Measurements from ENCODE around the gene DYNC1I1.
"Not testable (repeated sequence)": the region's sequence is repeated elsewhere in the genome, so short reads cannot be mapped to it uniquely, and the experiment has no call there.

The DYNC1I1 gene

DNA sequence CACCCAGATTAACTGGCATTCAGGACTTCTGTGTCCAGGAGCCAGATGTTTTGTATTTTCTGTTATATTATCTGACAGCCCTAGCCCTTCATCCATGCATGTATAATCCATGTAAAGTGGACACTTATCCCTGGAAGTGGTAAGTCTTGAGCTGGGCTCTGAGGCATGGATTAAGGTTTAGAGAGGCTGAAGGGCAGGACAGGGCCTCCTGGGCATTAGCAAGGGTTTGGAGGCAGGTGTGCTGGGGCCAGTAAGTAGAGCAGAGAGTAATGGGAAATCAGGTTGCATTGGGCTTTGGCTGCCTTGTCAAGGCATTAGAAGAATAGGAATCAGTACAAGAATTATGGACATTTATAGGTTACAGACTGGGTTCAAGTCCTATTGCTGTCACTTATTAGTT, 138.0 kb downstream of the DYNC1I1 start:
- no peak for DNase-seq (ENCODE audit: low spot score)

DNA sequence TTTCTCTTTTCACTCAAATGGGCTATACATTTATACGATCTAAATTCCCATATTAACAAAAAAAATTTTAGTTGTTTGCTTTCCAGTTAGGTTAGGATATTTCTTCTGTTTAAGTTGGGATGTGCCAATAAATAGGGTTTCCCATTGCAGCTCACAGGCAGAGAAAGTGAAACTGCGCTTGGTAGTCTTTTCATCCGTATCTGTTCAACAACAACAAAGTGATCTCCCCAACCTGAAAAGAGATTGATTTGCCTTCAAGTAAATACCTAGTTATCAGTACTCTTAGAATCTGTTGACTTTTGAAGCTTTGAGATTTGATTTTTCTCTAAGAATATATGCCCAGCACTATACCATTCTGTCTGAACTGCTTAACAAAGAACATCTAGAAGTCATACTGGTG, 143.4 kb downstream of the DYNC1I1 start:
- DNase-seq (ENCODE audit: low spot score): no peak

DNA sequence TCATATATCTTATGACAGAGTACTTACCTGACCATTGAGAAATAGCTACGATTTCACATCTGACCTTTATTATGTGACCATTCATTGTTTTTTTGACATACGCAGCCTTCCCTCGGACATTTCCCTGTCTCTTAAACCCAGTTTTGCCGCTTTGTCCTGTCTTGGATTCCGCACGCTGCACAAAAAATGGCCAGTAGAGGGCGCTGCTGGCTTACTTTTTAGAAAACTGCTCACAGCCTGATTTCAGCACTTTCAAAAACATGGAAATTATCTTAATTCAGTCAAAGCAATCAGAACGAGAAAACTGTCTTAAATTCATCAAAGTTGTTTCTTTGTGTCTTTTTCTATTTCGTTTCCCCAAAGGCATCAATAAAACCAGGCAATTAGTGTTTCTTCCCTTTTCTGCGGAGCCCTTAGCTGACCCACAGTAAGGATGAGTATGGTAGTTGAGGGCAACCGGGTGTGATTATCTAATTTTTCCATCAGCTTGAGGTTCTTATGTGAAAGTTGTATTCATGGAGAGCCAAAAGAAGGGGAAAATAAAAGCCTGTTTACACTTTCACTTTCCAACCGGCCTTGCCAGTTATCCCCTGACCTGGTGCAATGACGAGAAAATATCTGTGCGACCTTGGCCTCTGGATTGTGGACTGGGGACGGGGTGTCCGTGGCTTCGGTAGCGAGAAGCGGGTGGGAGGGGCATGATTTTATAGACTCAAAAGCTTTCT, 144.4 kb downstream of the DYNC1I1 start:
- DNase-seq (ENCODE audit: low spot score): peak; percentile 68

DNA sequence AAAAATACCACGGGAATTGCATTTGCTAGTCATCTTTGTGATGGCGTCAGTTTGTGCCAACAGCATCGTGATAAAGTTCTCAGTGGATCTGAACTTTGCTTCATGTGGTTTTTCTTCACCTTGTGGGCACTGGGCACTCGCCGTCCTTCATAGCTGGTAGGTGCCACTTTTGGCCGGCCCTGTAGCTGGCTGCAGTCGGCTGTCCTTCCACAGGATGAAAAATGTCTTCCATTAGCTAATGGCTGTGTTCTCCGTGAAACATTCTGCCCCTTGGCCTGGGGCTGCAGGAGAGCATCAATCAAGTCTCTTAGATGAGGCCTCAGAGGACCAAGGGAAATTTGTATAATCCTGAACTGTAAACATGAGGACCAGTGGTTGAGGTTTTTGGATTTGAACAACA, 145.3 kb downstream of the DYNC1I1 start:
- no peak for DNase-seq (ENCODE audit: low spot score)

DNA sequence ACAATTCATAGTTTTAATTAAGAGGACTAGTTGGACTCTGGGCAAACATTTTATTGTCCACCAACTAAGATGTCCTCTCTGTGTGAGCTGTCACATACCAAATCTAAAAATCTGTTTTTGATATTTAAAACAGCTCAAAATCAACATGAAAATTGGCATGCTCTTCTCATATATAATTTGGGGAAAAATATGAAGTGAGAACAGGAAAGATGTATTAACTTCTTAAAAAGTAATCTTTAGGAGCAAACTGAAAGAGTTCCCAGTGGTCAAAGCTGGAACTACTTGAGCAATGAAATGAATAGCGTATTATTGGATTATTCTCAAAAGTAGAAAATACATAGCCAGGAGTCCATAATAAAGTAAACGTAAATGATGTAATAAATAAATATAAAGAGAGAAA, 147.2 kb downstream of the DYNC1I1 start:
- no peak for DNase-seq (ENCODE audit: low spot score)

DNA sequence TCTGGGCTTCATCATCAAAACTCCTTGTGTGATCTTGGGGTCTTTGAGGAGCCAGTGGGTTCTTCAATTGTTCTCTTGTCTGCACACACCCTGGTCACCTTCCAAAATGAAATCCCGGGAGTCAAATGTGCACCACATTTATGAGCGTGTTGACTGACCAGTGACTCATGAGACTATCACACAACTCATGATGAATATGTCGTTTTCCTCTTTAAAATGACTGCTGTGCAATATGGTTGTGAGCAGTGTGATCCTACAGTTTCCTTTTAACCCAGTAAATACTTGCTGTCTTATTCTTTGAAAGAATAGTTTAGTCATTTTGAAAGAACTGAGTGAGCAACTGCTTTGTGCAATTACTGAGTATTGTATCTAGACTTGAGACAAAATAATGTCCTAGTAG, 149.2 kb downstream of the DYNC1I1 start:
- peak; percentile 29 for DNase-seq (ENCODE audit: low spot score)

DNA sequence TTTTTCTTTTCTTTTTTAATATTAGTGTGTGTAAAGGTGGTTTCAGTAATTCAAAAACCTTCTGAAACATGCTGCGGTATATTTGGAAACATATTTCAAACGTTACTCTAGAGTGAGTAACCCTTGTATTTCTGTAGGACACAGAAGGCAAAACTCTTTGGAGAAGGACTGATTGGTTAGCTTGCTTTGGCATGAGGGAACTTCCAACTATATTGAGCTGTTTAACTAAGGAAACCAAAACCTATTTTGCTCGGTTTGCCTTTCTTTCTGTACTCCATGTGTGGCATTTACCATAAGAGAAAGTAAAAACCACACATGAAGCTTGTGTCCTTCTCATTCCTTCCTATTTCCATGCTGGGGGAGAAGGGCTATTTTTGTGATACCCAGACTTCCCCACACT, 149.8 kb downstream of the DYNC1I1 start:
- DNase-seq (ENCODE audit: low spot score): peak; percentile 15

DNA sequence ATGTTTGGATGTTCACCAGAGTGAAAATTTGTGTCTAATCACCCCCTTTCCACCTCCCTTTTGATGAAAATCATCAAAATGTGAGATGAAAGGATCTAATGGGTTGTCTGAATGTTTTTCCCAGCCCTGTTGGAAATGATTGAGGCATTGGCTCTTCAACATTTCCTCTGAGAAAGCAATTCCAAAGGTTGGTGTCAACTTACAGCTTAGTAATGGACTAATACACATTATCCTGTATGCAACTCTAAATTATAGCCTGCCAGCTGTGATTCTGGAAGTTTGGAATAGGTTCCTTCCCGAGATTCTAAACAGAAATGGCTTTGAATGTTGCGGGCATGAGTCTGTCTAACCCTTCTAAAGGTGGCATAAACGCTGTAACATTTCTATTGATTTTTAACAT, 152.9 kb downstream of the DYNC1I1 start:
- no peak for DNase-seq (ENCODE audit: low spot score)

DNA sequence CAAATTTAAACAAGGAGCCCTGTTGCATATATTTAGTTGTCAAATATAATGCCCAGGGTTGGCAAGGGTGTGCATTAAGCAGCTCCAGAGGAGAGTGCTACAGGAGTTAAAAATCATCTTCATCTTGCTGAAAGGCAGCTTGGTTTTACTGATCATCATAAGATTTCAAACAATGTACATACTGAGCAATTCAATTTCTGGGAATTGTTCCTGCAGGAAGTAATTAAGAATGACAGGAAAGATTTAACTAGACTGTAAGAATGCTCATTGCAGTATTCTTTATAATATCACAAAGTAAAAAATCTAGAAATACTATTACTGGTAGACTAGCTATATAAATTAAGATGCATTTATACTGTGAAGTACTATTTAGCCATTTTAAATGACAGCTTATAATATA, 153.6 kb downstream of the DYNC1I1 start:
- DNase-seq (ENCODE audit: low spot score): no peak

DNA sequence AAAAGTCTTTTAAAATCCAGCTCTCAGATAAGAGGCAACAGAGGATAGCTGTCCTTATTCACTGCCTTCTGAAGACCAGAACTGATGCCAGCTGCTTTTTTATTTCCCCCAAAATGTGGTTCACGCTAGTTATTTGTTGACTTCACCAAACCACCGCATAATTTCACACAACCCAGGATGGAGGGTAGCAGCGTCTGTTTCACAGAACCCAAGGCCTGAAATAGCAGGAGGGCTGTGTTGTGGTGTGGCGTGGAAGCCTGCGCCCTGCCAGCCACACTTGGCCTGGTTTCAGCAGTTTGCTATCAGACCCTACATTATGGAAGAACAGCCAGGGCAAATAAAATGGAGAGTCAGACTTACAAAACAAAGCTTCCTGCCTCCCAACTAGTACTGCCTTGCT, 155.4 kb downstream of the DYNC1I1 start:
- no peak for DNase-seq (ENCODE audit: low spot score)

DNA sequence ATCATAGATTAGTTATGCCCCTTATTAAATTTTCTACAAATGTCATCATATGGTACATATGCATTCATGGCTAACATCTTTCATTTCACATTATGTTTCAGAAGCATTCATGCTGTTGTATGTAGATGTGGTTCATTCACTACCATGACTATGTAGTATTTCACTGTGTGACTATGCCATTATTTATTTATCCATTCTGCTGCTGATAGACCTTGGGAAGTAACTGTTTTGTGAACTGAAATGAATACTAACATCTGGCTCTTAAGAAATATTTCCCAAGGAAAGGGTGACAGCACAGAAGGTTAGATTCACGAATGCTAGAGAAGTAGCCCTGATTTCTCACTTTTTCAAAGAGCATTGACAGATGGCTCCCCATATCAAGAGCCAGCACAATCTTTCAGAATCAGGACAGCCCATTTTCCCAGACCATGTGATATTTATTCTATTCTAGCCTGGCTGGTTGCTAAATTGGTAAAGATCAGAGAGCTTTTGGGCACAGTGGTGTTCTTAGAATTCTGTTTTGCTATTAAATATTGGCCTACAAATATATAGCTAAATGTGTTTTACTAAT, 157.4 kb downstream of the DYNC1I1 start:
- DNase-seq (ENCODE audit: low spot score): no peak

DNA sequence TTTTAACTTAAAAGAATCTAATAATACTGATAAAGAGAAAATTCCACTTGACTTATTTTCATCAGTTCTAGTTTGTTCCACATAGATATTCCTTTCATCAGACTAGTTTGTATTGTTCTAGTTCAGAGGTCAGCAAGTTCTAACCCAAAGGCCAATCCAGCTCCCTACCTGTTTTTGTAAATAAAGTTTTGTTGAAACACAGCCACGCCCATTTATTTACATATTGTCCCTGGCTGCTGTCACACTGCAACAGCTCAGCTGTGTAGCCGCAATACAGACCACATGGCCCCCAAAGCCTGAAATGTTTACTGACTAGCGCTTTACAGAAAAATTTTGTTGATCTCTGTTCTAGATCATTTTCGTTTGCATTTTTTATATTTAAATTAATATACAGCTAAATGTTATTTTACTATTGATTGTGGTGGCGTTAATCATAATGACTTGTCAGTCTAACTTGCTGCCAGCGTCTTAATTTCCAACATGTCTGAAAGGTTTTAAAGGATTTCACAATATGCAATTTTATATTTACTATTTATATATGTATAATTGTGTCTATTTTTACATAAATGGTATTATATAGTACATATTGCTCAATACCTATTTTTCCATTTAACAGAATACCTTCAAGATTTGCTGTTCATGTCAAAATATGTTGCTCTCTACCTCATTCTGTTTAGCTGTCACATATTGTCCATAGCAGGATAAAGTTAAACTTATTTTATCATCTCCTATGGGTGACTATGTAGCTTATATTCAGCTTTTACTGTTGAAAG, 159.3 kb downstream of the DYNC1I1 start:
- DNase-seq (ENCODE audit: low spot score): no peak

DNA sequence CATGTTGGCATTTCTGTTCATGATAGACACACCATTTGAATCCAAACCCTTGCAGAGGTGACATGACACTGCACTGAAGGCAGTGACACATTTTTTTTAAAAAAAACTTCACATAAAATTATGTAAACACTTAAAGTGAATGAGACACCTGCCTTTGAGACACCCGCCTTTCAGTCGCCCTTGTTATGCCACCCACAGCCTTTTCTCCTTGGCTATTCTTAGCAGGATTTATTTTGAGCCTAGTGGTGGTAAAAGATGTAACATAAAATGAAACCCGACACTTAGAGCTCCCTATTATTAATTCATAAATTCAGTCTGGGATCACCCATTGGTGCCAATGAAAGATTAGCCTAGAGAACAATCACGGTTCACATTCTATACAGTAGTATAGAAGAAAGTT, 161.3 kb downstream of the DYNC1I1 start:
- no peak for DNase-seq (ENCODE audit: low spot score)

DNA sequence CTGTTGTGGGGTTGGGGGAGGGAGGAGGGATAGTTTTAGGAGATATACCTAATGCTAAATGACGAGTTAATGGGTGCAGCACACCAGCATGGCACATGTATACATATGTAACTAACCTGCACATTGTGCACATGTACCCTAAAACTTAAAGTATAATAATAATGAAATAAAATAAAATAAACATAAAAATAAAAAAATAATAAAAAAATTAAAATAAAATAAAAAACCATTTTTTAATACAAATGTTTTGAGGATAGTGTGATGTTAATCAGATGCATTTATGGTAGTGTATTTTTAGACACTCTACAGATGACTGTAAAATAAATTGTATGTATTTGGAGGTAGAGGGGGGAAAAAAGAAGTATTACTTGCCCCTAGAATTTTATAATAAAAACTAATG, 172.5 kb downstream of the DYNC1I1 start:
- not testable (repeated sequence) for DNase-seq (ENCODE audit: low spot score)

DNA sequence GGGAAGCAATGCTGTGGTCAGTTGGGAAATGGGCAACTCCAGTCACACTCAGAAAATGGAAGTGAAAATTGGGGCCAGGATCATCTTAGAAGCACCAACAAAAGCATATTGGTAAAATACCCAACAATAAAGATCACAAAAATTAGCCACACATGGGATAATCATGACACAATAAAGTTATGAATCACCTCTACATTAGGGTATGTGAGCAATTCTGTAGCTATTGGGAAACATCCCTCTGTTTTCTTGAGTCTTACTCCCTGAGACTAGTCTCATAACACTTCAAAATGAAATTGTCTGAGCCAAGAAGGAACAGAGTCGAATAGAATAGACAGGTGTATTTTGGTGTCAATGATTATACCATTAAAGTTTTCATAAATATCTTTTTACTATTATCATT, 178.3 kb downstream of the DYNC1I1 start:
- DNase-seq (ENCODE audit: low spot score): peak; percentile 44

DNA sequence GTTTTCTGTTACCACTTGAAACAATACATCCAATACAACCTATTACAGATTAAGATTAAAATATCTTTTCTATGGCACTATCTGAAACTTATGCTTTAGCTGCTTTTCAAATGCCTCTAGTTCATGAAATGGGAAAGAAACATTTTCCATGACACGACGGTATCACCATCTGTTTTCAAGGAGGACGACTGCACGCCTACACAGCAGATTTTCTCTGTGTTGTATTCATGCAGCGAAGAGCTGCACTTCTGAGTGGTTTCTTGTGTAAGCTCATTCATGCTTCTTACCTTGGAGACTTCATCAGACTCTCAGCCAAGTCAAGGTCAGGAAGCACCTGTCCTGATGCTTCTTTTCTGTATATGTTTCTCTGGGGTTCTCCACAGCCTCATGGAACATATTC, 179.2 kb downstream of the DYNC1I1 start:
- no peak for DNase-seq (ENCODE audit: low spot score)

DNA sequence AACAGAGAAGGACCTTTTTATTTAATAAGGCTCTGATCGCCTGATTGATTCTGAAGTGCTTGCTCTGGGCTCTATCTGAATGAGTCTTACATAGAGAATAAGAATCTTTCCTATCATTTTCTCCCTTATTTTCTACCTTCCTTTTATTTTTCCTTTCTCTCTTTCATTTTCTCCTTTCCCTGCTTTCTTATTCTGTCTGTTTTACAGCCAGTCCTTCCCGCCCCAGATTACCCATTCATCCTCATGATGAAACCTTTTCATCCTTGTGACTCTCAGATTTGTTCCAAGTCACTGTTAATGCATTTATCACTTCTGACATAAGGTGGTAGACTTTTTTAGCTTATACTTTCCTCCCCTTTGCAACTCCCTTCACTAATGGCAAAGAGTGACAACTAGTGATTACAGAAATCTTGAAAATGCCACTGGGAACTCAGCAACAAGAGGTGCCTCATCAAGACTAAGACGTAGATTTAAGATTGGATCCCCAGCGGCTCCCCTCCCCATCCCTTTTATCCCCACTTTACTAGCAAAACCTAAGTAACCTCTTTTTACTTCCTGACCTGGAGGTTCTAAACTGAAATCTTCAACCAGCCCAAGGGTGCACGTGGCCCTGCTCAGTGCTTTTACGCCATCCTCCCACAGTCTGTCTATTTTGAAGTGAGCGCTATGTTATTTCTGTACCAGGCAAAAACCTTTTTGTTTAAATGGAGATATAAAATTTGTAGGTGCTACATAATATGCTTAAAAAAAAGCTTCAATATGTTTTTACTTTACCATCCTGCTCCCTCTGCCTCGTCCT, 179.8 kb downstream of the DYNC1I1 start:
- DNase-seq (ENCODE audit: low spot score): no peak

DNA sequence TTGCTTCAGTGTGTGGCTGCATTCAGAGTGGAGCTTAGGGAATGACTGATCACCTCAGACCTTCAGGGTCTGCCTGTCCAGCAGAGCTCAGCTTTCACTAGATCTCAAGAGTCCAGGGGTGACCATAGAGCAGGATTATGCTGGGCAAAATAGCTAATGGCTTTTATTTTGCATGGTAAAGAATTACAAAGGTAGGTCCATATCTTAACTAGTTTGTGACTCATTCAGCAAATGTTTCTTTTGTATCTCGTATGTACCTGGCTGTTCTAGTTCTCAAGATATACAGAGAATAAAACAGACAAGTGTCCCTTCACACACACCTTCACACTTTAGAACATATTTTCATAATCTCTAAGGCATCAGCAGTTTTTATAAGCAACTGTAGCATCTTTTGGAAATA, 180.5 kb downstream of the DYNC1I1 start:
- DNase-seq (ENCODE audit: low spot score): no peak

DNA sequence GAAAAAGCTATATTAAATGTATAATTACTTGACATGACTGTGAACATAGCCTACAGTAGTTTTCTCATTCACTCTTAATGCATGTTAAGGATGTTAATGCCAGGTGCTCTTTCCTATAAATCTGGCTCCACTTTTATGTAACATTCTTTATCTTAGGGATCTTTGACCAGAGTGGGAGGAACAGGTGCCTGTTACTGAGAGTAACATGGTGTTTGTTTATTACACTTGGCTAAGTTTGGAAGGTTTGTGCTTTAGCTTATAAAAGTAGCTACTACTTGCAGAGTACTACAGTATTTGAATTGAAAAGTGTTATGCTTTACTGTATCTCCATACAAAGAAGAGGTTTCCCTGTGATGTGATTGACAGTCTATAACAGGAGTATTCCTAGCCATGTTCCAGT, 183.4 kb downstream of the DYNC1I1 start:
- no peak for DNase-seq (ENCODE audit: low spot score)

DNA sequence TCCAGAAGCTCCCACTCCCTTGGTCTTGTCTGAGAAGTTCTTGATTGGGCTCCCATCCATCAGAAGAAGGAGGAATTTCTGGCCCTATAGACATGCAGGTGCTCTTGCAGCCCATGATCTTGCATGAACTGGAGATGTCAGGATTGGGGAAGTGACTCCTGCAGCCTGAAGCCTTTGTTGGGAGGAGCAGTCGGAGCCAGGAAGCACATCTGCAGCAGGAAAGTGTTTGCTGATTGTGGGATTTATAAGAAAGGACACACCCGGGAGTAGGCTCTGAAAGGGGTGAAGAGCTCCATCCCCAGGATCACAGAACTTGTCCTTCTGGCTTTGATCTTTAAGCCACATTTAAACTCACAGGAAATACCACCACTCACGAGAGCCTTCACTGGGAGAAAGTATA, 185.2 kb downstream of the DYNC1I1 start:
- no peak for DNase-seq (ENCODE audit: low spot score)

DNA sequence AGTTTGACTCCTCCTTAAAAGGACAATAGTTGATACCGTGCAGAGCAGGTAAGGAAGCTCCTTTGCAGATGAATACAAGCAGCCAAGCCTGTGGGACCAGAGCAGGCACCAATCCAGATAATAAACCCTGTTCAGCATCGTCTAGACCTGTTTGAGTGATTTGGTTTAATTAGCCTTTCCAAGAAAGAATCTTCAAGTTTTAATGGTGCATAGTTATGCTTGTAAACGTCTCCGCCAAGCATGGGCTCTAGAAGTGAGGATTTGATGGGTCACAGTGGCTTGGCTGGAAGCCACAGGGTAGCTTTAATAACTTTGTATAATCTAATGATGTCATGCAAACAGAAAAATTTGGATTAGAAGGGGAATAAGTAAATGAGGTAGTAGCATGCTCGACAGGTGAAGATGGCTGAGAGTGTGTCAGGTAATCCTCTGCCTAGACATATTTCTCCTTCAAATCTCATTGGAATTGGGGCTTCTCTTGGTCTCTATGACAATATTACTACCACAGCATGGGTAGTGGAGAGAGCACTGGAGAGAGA, 188.4 kb downstream of the DYNC1I1 start:
- DNase-seq (ENCODE audit: low spot score): no peak

DNA sequence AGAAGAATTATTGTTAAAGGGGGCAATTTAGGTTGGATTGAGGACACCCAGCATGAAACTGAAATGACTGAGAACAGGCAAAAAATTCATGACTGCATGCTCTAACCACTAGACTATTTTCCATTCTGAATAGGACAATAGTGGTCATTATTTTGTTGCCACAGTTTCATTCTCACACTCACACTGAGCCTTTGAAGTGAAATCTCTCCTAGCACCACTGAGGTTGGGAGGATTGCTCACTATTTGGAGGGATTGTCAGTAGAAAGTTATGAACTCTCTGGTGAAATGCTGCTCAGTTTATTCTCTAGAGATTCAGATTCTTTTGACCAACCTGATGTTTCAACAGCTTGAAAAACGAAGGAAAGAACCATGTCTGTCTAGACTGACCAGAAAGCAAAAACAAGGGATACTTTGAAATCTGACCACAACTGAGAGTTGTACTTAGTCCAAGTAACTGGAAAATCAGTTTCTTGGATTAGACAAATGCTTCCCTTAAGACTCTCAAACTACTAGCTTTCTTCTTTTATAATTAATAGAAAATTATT, 191.2 kb downstream of the DYNC1I1 start:
- DNase-seq (ENCODE audit: low spot score): no peak

Data from AG08395 (cell line).